ENCODE measurements around the gene FGGY.
"Not testable (repeated sequence)": the region's sequence is repeated elsewhere in the genome, so short reads cannot be mapped to it uniquely, and the experiment has no call there.

The FGGY gene

GRCh38 chr1:59733443-59734141 is 436.7 kb downstream of the FGGY start:
- DNase-seq (ENCODE audit: low read depth) = no peak
- H3K4me3 ChIP-seq (ENCODE audit: low read depth, low read length) = no peak overlapping the region
- TF ChIP-seq POLR2A (IDR thresholded peaks at IDR 0.05; ENCODE audit: extremely low read depth, insufficient read length) (no peak), MYC (IDR thresholded peaks at IDR 0.05; ENCODE audit: low read depth, low read length) (no peak), CTCF (IDR thresholded peaks at IDR 0.05; ENCODE audit: low read depth, low read length) (no peak), MAX (IDR thresholded peaks at IDR 0.05; ENCODE audit: low read depth, low read length) (no peak)

GRCh38 chr1:59735927-59736326 is 439.0 kb downstream of the FGGY start:
- DNase-seq (ENCODE audit: low read depth) = not testable (repeated sequence)

GRCh38 chr1:59736744-59737143 is 439.9 kb downstream of the FGGY start:
- DNase-seq (ENCODE audit: low read depth) = no peak
- TF ChIP-seq MAX (IDR thresholded peaks at IDR 0.05; ENCODE audit: low read depth, low read length) = no peak
- TF ChIP-seq CTCF (IDR thresholded peaks at IDR 0.05; ENCODE audit: low read depth, low read length) = no peak
- TF ChIP-seq MYC (IDR thresholded peaks at IDR 0.05; ENCODE audit: low read depth, low read length) = no peak
- no peak for TF ChIP-seq POLR2A (IDR thresholded peaks at IDR 0.05; ENCODE audit: extremely low read depth, insufficient read length)

More at GRCh38 chr1:59735927-59736326, 439.0 kb downstream of the FGGY start:
- H3K4me3 ChIP-seq (ENCODE audit: low read depth, low read length) = not testable (repeated sequence)

GRCh38 chr1:59737638-59738037 is 440.7 kb downstream of the FGGY start:
- no peak for DNase-seq (ENCODE audit: low read depth)
- TF ChIP-seq POLR2A (IDR thresholded peaks at IDR 0.05; ENCODE audit: extremely low read depth, insufficient read length) (no peak), MYC (IDR thresholded peaks at IDR 0.05; ENCODE audit: low read depth, low read length) (no peak), CTCF (IDR thresholded peaks at IDR 0.05; ENCODE audit: low read depth, low read length) (no peak), MAX (IDR thresholded peaks at IDR 0.05; ENCODE audit: low read depth, low read length) (no peak)
- H3K4me3 ChIP-seq (ENCODE audit: low read depth, low read length) = no peak overlapping the region

More at GRCh38 chr1:59736744-59737143, 439.9 kb downstream of the FGGY start:
- no peak overlapping the region for H3K4me3 ChIP-seq (ENCODE audit: low read depth, low read length)

- no peak overlapping the region for H3K4me3 ChIP-seq (ENCODE audit: low read depth, low read length)
- TF ChIP-seq POLR2A (IDR thresholded peaks at IDR 0.05; ENCODE audit: extremely low read depth, insufficient read length) = no peak
- TF ChIP-seq MAX (IDR thresholded peaks at IDR 0.05; ENCODE audit: low read depth, low read length) = no peak
- TF ChIP-seq MYC (IDR thresholded peaks at IDR 0.05; ENCODE audit: low read depth, low read length) = no peak
- TF ChIP-seq CTCF (IDR thresholded peaks at IDR 0.05; ENCODE audit: low read depth, low read length) = no peak
- no peak for DNase-seq (ENCODE audit: low read depth)
These were observed 441.3 kb downstream of the FGGY start for GRCh38 chr1:59738152-59738551.

GRCh38 chr1:59738591-59739015 is 441.7 kb downstream of the FGGY start:
- no peak overlapping the region for H3K4me3 ChIP-seq (ENCODE audit: low read depth, low read length)
- no peak for DNase-seq (ENCODE audit: low read depth)
- no peak for TF ChIP-seq POLR2A (IDR thresholded peaks at IDR 0.05; ENCODE audit: extremely low read depth, insufficient read length)

- H3K4me3 ChIP-seq (ENCODE audit: low read depth, low read length) = no peak overlapping the region
- no peak for DNase-seq (ENCODE audit: low read depth)
- TF ChIP-seq MYC (IDR thresholded peaks at IDR 0.05; ENCODE audit: low read depth, low read length) (no peak), CTCF (IDR thresholded peaks at IDR 0.05; ENCODE audit: low read depth, low read length) (no peak), POLR2A (IDR thresholded peaks at IDR 0.05; ENCODE audit: extremely low read depth, insufficient read length) (no peak), MAX (IDR thresholded peaks at IDR 0.05; ENCODE audit: low read depth, low read length) (no peak)
These were observed 442.2 kb downstream of the FGGY start for GRCh38 chr1:59739111-59739510.
